HUES48 (cell line): ENCODE measurements around the gene TKTL1.
"Not testable (repeated sequence)": the region's sequence is repeated elsewhere in the genome, so short reads cannot be mapped to it uniquely, and the experiment has no call there.

Experiments used
- H3K27ac ChIP-seq: one replicate; pipeline ENCODE4 v1.7.0; 2013; ENCODE audit warnings: low read depth, low read length, inconsistent platforms
- H3K27me3 ChIP-seq: 2 replicates; pipeline ENCODE4 v1.6.1; 2013; ENCODE audit warnings: mild to moderate bottlenecking, low read length; ENCODE audit not compliant: control insufficient read depth, insufficient read depth
- H3K36me3 ChIP-seq: 2 replicates; pipeline ENCODE4 v1.6.1; 2013; ENCODE audit warnings: low read length; ENCODE audit not compliant: control insufficient read depth, insufficient read depth
- H3K4me1 ChIP-seq: 2 replicates; pipeline ENCODE4 v1.6.1; 2013; ENCODE audit warnings: mild to moderate bottlenecking, low read length; ENCODE audit not compliant: control insufficient read depth, insufficient read depth
- H3K4me3 ChIP-seq: 2 replicates; pipeline ENCODE4 v1.5.1; 2013; ENCODE audit warnings: mild to moderate bottlenecking, low read depth, low read length
- H3K9ac ChIP-seq: 2 replicates; pipeline ENCODE4 v1.6.1; 2013; ENCODE audit warnings: mild to moderate bottlenecking, low read depth, low read length, moderate library complexity
- H3K9me3 ChIP-seq: 2 replicates; pipeline ENCODE4 v1.6.1; 2013; ENCODE audit warnings: low read length; ENCODE audit not compliant: control insufficient read depth, insufficient read depth

The TKTL1 gene

GRCh38 chrX:154327038-154327820, 31.6 kb downstream of the TKTL1 start:
- Histone ChIP-seq H3K9me3 (peaks cover 31% of the 10 kb centered on the region; the same call in 1 of the 2 replicates), H3K27me3 (no peaks in the 10 kb centered on the region), H3K4me3 (no peak overlapping the region), H3K27ac (no peak overlapping the region), H3K9ac (no peak overlapping the region), H3K36me3 (no peaks in the 10 kb centered on the region), H3K4me1 (no peaks in the 10 kb centered on the region)

- Histone ChIP-seq H3K9me3 (peaks cover 33% of the 10 kb centered on the region; the same call in 1 of the 2 replicates), H3K9ac (no peak overlapping the region), H3K4me1 (no peaks in the 10 kb centered on the region), H3K27ac (no peak overlapping the region), H3K27me3 (no peaks in the 10 kb centered on the region), H3K36me3 (no peaks in the 10 kb centered on the region), H3K4me3 (no peak overlapping the region)
Measured at GRCh38 chrX:154328646-154329045, 33.1 kb downstream of the TKTL1 start.

DNA sequence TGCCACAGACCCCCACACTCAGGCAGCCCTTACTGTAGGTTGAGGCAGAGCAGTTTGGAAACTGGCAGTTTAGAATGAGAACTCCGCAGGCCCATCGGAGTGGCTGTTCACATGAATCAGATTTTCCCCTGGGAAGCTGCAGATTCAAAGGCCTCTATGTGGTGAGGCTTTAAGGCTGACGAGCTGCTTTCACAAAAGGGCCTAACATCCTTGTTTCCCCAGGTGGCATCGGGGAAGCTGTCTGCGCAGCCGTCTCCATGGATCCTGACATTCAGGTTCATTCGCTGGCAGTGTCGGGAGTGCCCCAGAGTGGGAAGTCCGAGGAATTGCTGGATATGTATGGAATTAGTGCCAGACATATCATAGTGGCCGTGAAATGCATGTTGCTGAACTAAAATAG, 33.7 kb downstream of the TKTL1 start:
- H3K36me3 ChIP-seq = no peaks in the 10 kb centered on the region
- no peak overlapping the region for H3K4me3 ChIP-seq
- H3K9ac ChIP-seq = no peak overlapping the region
- H3K27ac ChIP-seq = no peak overlapping the region
- H3K9me3 ChIP-seq = peaks cover 36% of the 10 kb centered on the region; the same call in 1 of the 2 replicates
- no peaks in the 10 kb centered on the region for H3K4me1 ChIP-seq
- no peaks in the 10 kb centered on the region for H3K27me3 ChIP-seq

DNA sequence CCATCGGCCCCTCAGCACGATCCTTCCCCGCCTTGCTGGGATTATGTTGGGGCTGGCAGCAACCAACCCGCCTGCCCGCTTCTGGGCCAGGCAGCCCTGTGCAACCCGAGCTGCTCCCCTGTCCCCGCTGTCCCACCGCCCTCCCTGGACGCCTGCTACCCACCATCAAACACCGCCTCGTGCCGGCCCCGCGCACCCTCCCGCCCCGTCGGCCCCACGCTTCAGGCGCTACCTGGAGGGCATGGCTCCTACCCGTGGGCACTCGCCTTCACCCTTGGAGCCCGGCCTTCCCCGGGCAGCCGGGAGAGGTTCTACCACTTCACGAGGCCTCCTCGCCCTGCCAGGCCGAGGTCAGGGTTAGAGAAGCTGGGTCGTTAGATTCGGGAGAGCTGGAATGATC, 37.0 kb downstream of the TKTL1 start:
- no peaks in the 10 kb centered on the region for H3K27me3 ChIP-seq
- no peaks in the 10 kb centered on the region for H3K36me3 ChIP-seq
- H3K27ac ChIP-seq = no peak overlapping the region
- H3K9me3 ChIP-seq = peaks cover 36% of the 10 kb centered on the region
- H3K9ac ChIP-seq = no peak overlapping the region
- H3K4me3 ChIP-seq = no peak overlapping the region
- H3K4me1 ChIP-seq = no peaks in the 10 kb centered on the region

DNA sequence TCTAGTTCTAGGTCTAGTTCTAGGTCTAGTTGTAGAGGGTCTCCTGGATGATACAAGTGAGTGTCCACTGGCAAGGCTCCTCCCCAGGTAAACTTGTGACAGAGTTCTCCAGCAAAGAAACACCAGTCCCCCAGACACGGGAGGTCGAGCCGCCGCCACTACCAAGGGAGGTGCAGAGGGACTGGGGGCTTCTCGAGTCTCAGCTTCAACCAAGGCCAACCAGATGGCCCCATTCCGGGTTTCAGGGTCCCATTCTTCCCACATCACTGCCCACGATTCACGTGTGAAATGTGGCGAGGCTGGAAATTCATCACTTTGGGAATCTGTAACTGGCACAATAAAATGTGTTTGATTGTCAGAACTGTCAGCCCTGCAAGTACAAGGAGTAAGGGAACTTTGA, 37.5 kb downstream of the TKTL1 start:
- Histone ChIP-seq H3K36me3 (no peaks in the 10 kb centered on the region), H3K27me3 (no peaks in the 10 kb centered on the region), H3K4me1 (no peaks in the 10 kb centered on the region), H3K9me3 (peaks cover 30% of the 10 kb centered on the region), H3K4me3 (no peak overlapping the region), H3K27ac (no peak overlapping the region), H3K9ac (no peak overlapping the region)

DNA sequence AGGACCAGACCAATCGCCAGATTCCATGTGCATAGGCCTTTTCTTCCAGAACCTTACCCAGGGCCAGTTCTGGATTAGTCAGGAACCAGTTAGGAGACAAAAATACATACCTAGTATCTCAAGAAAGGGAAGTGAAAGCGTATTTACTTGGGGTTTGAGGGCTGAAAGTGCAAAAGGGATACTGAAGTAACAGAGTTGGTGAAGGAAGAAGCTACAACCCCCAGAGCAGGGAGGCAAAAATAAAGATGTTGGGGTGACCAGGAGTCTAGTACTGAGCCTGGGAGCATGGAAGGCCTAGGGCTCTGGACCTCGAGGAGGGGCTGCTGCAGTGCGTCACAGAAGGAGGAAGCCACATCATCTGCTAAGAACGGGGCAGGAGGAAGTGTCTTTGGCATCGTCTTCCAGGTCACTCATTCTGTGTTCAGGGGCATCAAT, 38.3 kb downstream of the TKTL1 start:
- Histone ChIP-seq H3K9ac (no peak overlapping the region), H3K27ac (no peak overlapping the region), H3K36me3 (no peaks in the 10 kb centered on the region), H3K9me3 (peaks cover 30% of the 10 kb centered on the region), H3K4me3 (no peak overlapping the region), H3K4me1 (no peaks in the 10 kb centered on the region), H3K27me3 (no peaks in the 10 kb centered on the region)

DNA sequence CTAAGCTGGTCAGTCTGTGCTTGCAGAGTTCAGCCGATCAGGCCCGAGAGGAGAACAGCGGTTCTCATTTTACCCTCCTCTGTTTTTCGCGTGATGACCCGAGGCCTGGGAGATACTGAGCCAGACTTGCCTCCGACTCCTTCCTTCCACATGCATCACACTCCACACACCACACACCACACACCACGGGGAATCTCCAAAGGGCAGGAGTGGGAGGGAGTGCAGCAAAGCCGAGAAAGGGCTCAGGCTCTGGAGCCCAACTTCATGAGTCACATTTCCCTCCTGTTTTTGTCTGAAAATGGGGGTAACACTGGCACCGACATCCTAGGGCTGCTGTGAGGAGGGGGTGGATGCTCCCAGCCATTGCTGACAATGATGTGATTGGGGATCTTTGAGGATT, 38.9 kb downstream of the TKTL1 start:
- Histone ChIP-seq H3K36me3 (no peaks in the 10 kb centered on the region), H3K9ac (no peak overlapping the region), H3K4me1 (no peaks in the 10 kb centered on the region), H3K4me3 (no peak overlapping the region), H3K9me3 (peaks cover 30% of the 10 kb centered on the region), H3K27me3 (no peaks in the 10 kb centered on the region), H3K27ac (no peak overlapping the region)

GRCh38 chrX:154341399-154342298, 46.1 kb downstream of the TKTL1 start:
- not testable (repeated sequence) for H3K27ac ChIP-seq, H3K4me1 ChIP-seq, H3K9ac ChIP-seq, H3K9me3 ChIP-seq, H3K4me3 ChIP-seq, H3K36me3 ChIP-seq, H3K27me3 ChIP-seq

GRCh38 chrX:154343063-154343462, 47.5 kb downstream of the TKTL1 start:
- H3K27ac ChIP-seq, H3K4me3 ChIP-seq, H3K36me3 ChIP-seq, H3K9me3 ChIP-seq, H3K9ac ChIP-seq, H3K4me1 ChIP-seq, H3K27me3 ChIP-seq: not testable (repeated sequence)

DNA sequence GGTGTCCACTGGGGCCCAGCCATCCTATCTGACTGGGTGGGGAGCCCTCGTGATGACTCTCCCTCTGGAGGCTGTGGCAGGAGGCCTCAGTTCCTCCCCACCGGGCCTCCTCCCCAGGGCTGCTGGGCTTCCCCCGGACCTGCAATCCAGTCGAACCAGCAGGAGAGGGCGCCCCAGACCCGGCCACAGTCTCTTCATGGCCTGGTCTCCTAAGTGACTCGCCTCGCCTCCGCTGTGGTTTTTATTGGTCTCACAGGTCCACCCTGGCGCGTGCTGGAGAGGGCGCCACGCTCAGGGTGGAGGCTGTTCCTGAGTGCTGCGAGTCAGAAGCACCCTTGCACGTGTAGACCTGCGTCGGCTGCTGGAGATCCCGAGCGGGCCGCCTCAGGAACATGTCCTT, 48.0 kb downstream of the TKTL1 start:
- H3K36me3 ChIP-seq, H3K4me1 ChIP-seq, H3K4me3 ChIP-seq, H3K27ac ChIP-seq, H3K9me3 ChIP-seq, H3K27me3 ChIP-seq, H3K9ac ChIP-seq: not testable (repeated sequence)

DNA sequence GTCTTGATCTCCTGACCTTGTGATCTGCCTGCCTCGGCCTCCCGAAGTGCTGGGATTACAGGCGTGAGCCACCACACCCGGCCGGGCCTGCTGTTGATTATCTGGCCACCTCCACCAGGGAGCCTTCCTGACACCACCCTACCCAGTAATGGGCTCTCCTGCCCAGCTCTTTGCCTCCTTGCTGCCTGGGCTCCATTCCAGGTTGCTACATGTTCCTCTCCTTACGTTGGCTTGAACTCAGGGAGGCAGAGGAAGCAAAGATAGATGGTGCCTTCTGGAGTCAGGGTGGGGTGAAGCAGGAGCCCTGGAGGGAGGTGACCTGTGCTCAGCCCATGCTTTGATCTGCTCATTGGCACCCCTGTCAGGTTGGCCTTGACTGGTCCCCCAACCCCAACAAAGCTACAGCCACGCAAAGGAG, 52.5 kb downstream of the TKTL1 start:
- H3K9me3 ChIP-seq = peaks cover 26% of the 10 kb centered on the region; the same call in 1 of the 2 replicates

More for the DNA sequence above, 52.5 kb downstream of the TKTL1 start:
- no peak overlapping the region for H3K27ac ChIP-seq
- H3K9ac ChIP-seq = no peak overlapping the region
- H3K36me3 ChIP-seq = peaks cover 50% of the 10 kb centered on the region
- no peak overlapping the region for H3K4me3 ChIP-seq
- no peaks in the 10 kb centered on the region for H3K27me3 ChIP-seq
- no peaks in the 10 kb centered on the region for H3K4me1 ChIP-seq
